Ishikawa (cell line): ENCODE data around the gene RAPGEF2.

Experiments
- CREB1 ChIP-seq: IDR thresholded peaks from 2 replicates; pipeline ENCODE4 v1.6.1; 2012; ENCODE audit warnings: low read depth
- EGR1 ChIP-seq: IDR thresholded peaks from 2 replicates; pipeline ENCODE4 v1.6.1; 2012
- EP300 ChIP-seq: IDR thresholded peaks from 2 replicates; pipeline ENCODE4 v1.6.1; 2012; ENCODE audit warnings: borderline replicate concordance
- FOXM1 ChIP-seq: IDR thresholded peaks from 2 replicates; pipeline ENCODE4 v1.6.1; 2012; ENCODE audit warnings: low read depth, borderline replicate concordance
- NFIC ChIP-seq: IDR thresholded peaks from 2 replicates; pipeline ENCODE4 v1.6.1; 2012
- RAD21 ChIP-seq: IDR thresholded peaks from 2 replicates; pipeline ENCODE4 v1.6.1; 2012; ENCODE audit warnings: low read depth
- REST ChIP-seq: IDR thresholded peaks from 2 replicates; pipeline ENCODE4 v1.6.1; 2012; ENCODE audit warnings: low read depth, mild to moderate bottlenecking
- TAF1 ChIP-seq: IDR thresholded peaks from 2 replicates; pipeline ENCODE4 v1.6.1; 2012; ENCODE audit warnings: low read depth, mild to moderate bottlenecking
- TCF12 ChIP-seq: IDR thresholded peaks from 2 replicates; pipeline ENCODE4 v1.6.1; 2012; ENCODE audit warnings: low read depth
- YY1 ChIP-seq: IDR thresholded peaks from 2 replicates; pipeline ENCODE4 v1.6.1; 2012; ENCODE audit warnings: low read depth
- ZBTB7A ChIP-seq: IDR thresholded peaks from 2 replicates; pipeline ENCODE4 v1.6.1; 2012; ENCODE audit warnings: low read depth
- TF ChIP-seq, protein P1 (sequence below): IDR thresholded peaks from 2 replicates; pipeline ENCODE4 v1.6.1; 2012
- TF ChIP-seq, protein P2 (sequence below): IDR thresholded peaks from 2 replicates; pipeline ENCODE4 v1.6.1; 2012

DNA sequence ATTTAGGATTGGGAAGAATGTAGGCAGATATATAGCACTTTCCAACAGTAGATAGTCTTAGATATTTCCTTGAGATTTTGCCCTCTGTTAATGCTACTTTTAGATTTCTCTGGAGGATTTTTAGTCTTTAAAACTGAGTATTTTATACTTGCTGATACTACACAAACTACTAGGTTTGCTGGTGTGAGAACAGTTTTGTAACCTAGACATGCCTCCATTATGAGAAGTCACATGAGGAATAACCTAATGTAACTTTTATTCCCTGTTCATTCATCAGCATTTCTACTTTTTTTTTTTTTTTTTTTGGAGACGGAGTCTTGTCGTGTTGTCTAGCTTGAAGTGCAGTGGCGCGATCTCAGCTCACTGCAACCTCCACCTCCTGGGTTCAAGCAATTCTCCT lies 137.2 kb downstream of the RAPGEF2 start:
- TF ChIP-seq NFIC (no peak), CREB1 (no peak), RAD21 (no peak), TAF1 (no peak), EP300 (no peak), FOXM1 (no peak), TCF12 (no peak), REST (no peak), EGR1 (no peak), YY1 (no peak), ZBTB7A (no peak)
- TF ChIP-seq, protein P1, sequence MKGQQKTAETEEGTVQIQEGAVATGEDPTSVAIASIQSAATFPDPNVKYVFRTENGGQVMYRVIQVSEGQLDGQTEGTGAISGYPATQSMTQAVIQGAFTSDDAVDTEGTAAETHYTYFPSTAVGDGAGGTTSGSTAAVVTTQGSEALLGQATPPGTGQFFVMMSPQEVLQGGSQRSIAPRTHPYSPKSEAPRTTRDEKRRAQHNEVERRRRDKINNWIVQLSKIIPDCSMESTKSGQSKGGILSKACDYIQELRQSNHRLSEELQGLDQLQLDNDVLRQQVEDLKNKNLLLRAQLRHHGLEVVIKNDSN = no peak
- TF ChIP-seq, protein P2, sequence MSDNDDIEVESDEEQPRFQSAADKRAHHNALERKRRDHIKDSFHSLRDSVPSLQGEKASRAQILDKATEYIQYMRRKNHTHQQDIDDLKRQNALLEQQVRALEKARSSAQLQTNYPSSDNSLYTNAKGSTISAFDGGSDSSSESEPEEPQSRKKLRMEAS = no peak
